HG03095 (cell line): ENCODE results near the gene C17orf78.
"Not testable (repeated sequence)": the region's sequence is repeated elsewhere in the genome, so short reads cannot be mapped to it uniquely, and the experiment has no call there.

ENCODE experiments used
- ATAC-seq: cut with Tn5 transposase; IDR thresholded peaks from one replicate; pipeline ENCODE4 v1.9.1; 2021; ENCODE audit warnings: moderate library complexity; ENCODE audit not compliant: unreplicated experiment

C17orf78 gene

GRCh38 chr17:37375706-37376105 is at the start of gene C17orf78:
TSS of gene C17orf78 (plus strand) at chr17:37375985. CDS start at chr17:37376093, 108 bp downstream.
- no peak for ATAC-seq

- no peak for ATAC-seq
These were observed 48.3 kb upstream of the C17orf78 start for GRCh38 chr17:37327341-37328090.

DNA sequence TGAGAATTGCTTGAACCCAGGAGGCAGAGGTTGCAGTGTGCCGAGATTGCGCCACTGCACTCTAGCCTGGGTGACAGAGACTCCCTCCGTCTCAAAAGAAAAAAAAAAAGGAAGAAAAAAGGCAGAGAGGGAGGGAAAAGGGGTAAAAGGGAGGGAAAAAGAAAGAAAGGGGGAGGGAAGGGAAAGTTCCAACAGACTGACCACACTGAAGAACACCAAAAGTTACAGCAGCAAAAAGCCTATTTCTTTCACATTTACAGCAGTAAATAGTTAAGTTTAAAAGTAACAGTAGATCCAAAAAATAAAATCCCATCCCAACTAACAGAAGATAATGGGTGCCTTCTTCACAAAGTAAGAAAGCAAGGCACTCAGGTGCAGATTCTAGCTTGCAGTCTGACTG is 36.9 kb upstream of the C17orf78 start:
- no peak for ATAC-seq

DNA sequence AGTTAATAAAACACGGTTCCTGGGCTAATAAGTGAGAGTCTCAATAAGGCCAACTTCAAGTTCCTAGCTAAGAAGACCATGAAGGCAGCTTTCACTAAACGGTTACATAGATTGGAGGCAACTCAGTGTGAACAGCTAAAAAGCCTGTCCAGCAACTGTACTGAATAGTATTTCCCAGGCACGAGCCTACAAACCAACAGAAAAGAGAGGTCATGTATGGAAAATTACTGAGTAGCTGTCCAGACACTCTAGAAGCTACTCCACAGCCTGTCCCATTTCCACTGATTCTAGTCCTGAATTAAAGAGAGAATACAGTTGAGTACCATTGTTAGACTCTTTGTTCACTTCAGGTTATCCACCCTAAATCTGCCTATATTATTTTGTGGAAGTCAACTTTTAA is 36.5 kb upstream of the C17orf78 start:
- ATAC-seq: no peak

DNA sequence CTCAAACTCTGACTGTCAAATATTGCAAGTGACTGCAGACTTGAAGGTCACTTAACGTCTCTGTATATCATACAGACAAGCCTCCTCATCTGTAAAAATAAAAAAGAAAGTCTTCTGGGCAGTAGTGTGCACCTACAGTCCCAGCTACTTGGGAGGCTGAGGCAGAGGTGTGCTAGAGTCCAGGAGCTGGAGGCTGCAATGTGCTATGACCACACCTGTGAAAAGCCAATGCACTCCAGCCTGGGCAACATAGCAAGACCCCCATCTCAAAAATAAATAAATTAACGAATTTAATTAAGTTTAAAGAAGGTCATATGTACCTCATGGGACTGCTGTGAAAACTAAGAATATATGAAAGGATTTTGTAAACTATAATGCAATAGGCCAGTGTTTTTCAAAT is 35.0 kb upstream of the C17orf78 start:
- no peak for ATAC-seq

- ATAC-seq: no peak
These were observed 33.2 kb upstream of the C17orf78 start for GRCh38 chr17:37342589-37342988.

DNA sequence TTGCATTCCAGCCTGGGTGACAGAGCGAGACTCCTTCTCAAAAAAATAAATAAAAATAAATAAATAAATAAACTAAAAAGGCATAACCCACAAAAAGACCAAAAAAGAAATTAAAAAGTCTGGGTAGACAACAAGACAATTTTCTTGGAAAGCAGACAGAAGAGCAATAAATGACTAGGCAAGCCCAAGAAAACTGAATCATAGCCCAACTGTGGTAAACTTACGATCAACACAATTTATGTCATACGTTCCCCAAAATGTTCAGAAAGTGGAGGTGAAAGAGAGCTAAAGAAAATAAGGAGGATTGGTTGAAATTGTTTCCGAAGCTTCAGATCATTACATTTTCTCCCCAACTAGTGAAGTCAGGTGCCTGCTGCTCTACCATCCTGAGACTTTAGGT is 31.3 kb upstream of the C17orf78 start:
- ATAC-seq: no peak

- not testable (repeated sequence) for ATAC-seq
These were observed 28.9 kb upstream of the C17orf78 start for GRCh38 chr17:37346863-37347402.

DNA sequence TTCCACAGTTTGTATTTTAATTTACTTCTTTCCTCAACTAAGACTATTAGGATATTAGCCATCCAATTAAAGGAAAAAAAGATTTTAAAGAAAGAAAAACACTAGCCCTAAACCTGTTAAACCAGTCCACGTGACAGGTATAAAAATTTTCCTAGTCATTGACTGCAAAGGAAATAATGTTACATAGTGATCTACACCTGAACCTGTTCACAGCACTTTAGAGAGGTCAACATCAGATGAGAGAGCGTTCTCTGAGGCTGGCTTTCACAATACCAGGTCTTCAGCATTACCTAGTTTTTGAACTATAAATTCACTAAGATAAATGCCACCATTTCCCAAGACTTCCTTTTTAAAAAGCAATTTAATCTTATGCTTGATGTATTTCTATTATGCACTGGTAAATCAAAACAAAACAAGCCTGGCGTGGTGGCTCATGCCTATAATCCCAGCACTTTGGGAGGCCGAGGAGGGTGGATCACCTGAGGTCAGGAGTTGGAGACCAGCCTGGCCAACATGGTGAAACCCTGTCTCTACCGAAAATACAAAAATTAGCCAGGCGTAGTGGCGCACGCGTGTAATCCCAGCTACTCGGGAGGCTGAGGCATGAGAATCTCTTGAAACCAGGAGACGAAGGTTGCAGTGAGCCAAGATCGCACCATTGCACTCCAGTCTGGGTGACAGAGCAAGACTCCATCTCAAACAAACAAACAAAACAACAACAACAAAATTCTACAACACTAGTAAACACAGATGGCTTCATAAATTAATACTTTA is 18.8 kb upstream of the C17orf78 start:
- ATAC-seq: not testable (repeated sequence)

GRCh38 chr17:37358098-37358829 is 17.5 kb upstream of the C17orf78 start:
- ATAC-seq: peak; percentile 8

DNA sequence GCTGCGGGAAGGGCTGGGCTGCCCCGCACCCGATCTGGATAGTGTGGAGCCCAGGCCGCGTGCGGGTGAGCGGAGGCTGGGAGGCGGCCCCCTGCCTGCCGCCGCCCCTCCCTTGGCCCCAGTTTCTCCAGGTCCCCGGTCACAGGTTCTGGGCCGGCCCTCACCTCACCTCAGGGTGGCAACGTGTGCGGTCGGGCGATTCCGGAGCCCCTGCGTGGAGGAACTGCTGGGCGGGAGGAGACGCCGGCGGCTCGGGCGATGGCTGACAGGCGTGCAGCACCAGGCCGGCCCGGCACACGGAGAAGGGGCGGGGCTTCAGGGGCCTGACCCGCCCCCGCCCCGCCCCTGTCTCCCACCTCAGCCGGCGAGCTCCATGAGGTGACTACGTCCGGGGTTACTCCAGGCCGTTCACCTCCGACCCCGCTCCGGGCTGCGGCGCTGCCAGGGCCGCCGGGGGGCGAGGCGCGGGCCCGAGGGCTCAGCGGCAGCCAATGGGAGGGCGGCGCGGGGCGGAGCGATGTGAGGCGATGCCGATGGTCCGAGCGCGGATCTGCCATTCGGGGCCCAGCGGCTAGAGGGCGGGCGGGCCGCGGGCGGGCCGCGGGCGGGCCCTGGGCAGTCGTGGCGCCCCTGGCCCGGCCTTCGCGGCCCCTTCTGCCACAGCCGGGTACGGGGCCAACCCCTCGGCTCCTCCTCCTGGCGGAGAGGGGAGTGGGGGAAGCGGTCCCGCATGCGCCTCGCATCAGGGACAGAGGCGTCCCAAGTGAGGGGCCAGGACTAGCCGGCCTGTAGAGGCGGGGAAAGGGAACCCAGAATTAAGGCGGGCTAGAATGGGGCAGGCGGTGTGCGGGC is 16.7 kb upstream of the C17orf78 start:
- peak; percentile 83 for ATAC-seq

- no peak for ATAC-seq
These were observed 16.1 kb upstream of the C17orf78 start for GRCh38 chr17:37359682-37360188.

- no peak for ATAC-seq
These were observed 15.2 kb upstream of the C17orf78 start for GRCh38 chr17:37360632-37361031.

- ATAC-seq: no peak
These were observed 14.2 kb upstream of the C17orf78 start for GRCh38 chr17:37361543-37361942.

- no peak for ATAC-seq
These were observed 10.2 kb upstream of the C17orf78 start for GRCh38 chr17:37365589-37365988.

DNA sequence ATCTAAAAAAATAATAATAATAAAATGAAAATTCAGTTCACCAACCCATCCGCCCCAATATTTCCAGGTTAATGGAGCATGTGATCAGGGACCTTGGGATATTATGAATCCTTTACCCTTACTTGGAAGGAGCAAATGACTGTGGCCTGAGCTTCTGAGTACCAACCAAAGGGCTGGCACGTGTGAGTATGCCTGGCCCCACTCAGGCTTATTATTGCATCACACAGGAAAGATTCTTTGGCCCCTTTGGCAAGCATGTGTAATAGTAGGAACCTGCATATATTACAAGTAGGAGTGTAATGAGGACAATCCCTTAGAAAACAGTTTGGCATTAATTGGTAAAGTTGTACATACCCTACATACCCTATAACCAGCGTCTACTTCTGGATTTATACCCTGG is 7.2 kb upstream of the C17orf78 start:
- no peak for ATAC-seq

DNA sequence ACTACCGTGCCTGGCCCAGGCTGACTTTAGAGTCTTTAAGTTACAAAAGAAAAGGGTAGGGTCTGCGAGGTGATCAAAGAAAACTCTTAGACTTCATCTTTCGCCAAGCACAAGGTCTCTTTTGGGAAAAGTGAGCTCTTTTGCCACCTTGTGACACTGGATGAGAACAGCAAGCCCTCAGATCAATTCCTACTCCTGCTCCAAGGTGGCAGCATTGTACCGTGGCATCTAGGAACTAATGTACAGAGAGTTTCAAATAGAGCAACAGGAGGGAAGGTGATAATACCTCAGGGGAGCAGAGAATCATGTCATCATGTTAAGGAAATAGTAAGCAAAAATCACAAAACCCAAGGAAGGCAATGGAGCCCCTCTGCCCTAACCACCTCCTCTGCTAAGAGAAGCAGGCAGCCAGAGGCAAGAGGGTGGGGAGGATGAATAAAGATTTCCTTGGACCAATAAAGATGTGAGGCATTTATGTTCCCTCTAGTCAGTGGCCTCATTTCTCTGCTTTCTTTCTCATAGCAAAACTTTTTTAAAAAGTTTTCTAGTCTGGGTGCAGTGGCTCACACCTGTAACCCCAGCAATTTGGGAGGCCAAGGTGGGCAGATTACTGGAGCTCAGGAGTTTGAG is 2.1 kb upstream of the C17orf78 start:
- ATAC-seq: no peak

DNA sequence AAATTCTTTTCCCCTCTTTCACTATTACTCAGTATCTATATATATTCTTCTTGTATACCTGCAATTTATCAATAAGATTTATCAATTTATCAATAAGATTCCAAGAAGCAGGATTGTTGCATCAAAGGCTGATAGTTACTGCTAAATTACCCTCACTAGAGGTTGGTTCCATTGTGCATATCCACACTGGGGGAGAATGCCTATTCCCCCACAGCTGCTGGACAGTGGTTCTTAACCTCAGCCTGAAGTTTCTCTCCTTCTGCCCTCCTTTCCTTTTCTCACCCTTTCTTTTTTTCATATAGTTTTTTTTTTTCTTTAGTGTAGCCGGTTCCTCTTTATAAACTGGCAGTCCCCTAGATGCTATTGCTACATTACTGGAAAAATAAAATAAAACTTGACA is 6.3 kb downstream of the C17orf78 start:
- no peak for ATAC-seq

DNA sequence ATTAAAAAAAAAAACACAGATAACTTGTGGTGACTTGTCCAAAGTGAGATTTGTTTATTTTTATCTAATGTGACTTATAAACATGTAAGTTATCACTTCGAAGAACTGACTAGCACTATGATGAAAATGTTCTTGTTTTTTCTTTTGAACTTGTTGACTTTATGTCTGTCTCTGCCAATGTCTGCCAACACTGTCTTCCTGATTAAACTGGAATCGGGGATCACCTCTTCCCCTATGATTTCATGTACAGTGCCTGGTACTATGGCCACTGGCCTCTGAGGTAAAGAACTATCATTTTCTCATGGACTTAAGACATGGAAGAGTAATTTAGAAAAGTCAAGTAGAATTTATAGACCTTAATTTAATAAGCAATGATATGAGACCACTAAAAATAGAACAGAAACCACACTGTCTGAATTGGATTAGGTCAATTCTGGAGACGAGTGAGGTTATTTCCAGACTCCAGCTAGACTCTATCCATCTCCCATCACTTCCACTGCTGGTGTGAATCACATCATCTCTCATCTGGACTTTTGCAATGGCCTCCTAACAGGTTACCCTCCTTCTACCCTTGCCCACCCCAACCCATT is 8.9 kb downstream of the C17orf78 start:
- ATAC-seq: no peak
